Neural cell (in vitro differentiated cells): ENCODE measurements around the gene COX7A2.

Experiments used
- EP300 ChIP-seq: fragments of 450-650 bp; conservative IDR thresholded peaks from 2 replicates; pipeline ENCODE4 v1.6.1; 2014; ENCODE audit warnings: antibody characterized with exemption, mild to moderate bottlenecking, moderate library complexity; ENCODE audit not compliant: poor library complexity, severe bottlenecking
- EZH2 ChIP-seq: fragments of 200-600, 300-800 bp; shearing (Covaris generic), sonication (generic); IDR thresholded peaks from 2 replicates; pipeline ENCODE4 v1.6.1; 2014; ENCODE audit warnings: antibody characterized with exemption, low read length, borderline replicate concordance, mild to moderate bottlenecking; ENCODE audit not compliant: insufficient read depth, poor library complexity, severe bottlenecking
- POLR2AphosphoS5 ChIP-seq: IDR thresholded peaks from 2 replicates; pipeline ENCODE4 v1.6.1; 2012
- RAD21 ChIP-seq: fragments of 450-650 bp; conservative IDR thresholded peaks from 2 replicates; pipeline ENCODE4 v1.6.1; 2014; ENCODE audit warnings: antibody characterized with exemption, mild to moderate bottlenecking, moderate library complexity
- SMC3 ChIP-seq: fragments of 450-650 bp; conservative IDR thresholded peaks from 2 replicates; pipeline ENCODE4 v1.6.1; 2014; ENCODE audit warnings: antibody characterized with exemption, mild to moderate bottlenecking, moderate library complexity; ENCODE audit not compliant: poor library complexity
- TAF1 ChIP-seq: IDR thresholded peaks from 2 replicates; pipeline ENCODE4 v1.6.1; 2012; ENCODE audit warnings: low read depth
- TF ChIP-seq, protein P1 (sequence below): fragments of 450-650 bp; IDR thresholded peaks from 2 replicates; pipeline ENCODE4 v1.5.1; 2014; ENCODE audit warnings: antibody characterized with exemption, mild to moderate bottlenecking, moderate library complexity; ENCODE audit not compliant: poor library complexity, severe bottlenecking
- TF ChIP-seq, protein P2 (sequence below): IDR thresholded peaks from 2 replicates; pipeline ENCODE4 v1.6.1; 2012; ENCODE audit warnings: borderline replicate concordance

DNA sequence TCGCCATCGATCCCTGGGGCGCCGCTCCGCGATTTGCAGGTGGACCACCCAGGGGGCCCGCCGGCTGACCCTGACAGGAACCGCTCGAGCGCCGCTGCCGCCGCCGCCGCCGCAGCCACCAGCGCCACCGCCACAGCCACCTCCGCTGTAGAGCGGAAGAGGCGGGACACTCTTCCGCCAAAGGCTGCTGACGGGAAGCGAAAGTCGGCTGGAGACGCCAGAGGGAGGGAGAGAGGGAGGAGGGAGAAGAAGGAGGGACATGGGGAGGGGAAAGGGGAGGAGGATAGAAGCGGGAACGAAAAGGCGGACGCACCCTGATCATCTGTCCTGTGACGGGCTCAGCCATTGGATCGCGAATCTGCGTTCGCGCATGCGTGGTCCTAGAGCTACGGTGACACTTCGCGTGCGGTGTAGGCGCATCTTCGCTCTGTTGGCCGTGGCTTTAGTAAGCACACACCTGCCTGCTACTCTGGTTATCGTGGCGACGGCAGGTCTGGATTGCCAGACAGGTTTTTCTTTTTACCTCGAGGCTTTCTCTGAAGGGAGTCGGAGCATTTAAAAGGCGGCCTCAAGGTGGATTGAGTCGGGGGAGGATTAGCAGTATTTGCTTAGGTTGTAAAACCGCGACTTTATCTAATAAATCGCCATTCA lies 41.2 kb upstream of the COX7A2 start, which contains the start of gene TMEM30A:
- TF ChIP-seq RAD21 (peak; percentile 16), SMC3 (no peak), EP300 (peak; percentile 40), EZH2 (no peak), POLR2AphosphoS5 (peak; percentile 94), TAF1 (peak; percentile 92)
- TF ChIP-seq, protein P1, sequence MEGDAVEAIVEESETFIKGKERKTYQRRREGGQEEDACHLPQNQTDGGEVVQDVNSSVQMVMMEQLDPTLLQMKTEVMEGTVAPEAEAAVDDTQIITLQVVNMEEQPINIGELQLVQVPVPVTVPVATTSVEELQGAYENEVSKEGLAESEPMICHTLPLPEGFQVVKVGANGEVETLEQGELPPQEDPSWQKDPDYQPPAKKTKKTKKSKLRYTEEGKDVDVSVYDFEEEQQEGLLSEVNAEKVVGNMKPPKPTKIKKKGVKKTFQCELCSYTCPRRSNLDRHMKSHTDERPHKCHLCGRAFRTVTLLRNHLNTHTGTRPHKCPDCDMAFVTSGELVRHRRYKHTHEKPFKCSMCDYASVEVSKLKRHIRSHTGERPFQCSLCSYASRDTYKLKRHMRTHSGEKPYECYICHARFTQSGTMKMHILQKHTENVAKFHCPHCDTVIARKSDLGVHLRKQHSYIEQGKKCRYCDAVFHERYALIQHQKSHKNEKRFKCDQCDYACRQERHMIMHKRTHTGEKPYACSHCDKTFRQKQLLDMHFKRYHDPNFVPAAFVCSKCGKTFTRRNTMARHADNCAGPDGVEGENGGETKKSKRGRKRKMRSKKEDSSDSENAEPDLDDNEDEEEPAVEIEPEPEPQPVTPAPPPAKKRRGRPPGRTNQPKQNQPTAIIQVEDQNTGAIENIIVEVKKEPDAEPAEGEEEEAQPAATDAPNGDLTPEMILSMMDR: no peak
- TF ChIP-seq, protein P2, sequence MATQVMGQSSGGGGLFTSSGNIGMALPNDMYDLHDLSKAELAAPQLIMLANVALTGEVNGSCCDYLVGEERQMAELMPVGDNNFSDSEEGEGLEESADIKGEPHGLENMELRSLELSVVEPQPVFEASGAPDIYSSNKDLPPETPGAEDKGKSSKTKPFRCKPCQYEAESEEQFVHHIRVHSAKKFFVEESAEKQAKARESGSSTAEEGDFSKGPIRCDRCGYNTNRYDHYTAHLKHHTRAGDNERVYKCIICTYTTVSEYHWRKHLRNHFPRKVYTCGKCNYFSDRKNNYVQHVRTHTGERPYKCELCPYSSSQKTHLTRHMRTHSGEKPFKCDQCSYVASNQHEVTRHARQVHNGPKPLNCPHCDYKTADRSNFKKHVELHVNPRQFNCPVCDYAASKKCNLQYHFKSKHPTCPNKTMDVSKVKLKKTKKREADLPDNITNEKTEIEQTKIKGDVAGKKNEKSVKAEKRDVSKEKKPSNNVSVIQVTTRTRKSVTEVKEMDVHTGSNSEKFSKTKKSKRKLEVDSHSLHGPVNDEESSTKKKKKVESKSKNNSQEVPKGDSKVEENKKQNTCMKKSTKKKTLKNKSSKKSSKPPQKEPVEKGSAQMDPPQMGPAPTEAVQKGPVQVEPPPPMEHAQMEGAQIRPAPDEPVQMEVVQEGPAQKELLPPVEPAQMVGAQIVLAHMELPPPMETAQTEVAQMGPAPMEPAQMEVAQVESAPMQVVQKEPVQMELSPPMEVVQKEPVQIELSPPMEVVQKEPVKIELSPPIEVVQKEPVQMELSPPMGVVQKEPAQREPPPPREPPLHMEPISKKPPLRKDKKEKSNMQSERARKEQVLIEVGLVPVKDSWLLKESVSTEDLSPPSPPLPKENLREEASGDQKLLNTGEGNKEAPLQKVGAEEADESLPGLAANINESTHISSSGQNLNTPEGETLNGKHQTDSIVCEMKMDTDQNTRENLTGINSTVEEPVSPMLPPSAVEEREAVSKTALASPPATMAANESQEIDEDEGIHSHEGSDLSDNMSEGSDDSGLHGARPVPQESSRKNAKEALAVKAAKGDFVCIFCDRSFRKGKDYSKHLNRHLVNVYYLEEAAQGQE: peak; percentile 89
